ENCODE data around the gene LGMN.

DNA sequence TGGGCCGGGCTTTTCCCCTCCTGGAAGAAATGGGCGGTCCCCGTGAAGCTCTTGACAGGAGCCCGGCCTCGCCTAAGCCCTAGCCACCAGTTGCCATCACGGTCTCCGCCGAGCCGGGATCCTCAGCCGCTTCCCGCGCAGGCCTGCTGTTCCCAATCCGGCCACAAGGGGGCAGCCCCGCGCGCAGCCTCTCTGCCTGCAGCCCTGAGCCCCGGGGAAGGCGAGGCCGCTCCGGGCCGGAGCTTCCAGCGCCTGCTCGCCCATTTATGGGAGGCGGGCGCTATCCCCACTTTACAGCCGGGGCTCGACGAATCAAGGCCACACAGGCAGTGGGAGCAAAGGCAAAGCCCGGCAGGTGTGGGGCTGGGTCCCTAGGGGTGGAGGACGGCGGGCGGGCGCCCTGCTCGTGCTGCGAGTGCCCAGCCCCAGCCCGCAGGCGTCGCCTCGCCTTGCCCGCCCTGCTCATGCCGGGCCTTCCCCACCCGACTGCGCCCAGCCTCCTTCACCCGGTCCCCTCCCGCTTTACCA lies 61.5 kb downstream of the LGMN start:
- no peak for TF ChIP-seq EZH2phosphoT487 (IDR thresholded peaks at IDR 0.05; ENCODE audit: insufficient read depth, low read depth)
- TF ChIP-seq EZH2 (IDR thresholded peaks at IDR 0.05; ENCODE audit: insufficient read depth, poor library complexity, severe bottlenecking): no peak

Measured in GM23248 (cell line).